SK-N-MC (cell line): ENCODE data around the gene WAC.

Experiments
- DNase-seq: peaks from one replicate; pipeline ENCODE4 v3.0.0-alpha.2; 2011; ENCODE audit warnings: low read depth, low spot score
- H3K27ac ChIP-seq: fragments of 200-600 bp; sonication (generic); 2 replicates; pipeline ENCODE4 v1.5.1; 2016; ENCODE audit warnings: mixed run types
- H3K36me3 ChIP-seq: fragments of 200-600 bp; sonication (generic); 2 replicates; pipeline ENCODE4 v1.6.1; 2017; ENCODE audit warnings: antibody characterized with exemption, low read length, mixed read lengths; ENCODE audit not compliant: insufficient read depth
- H3K4me3 ChIP-seq: fragments of 200-600 bp; sonication (generic); 2 replicates; pipeline ENCODE4 v1.5.1; 2016
- H3K9ac ChIP-seq: fragments of 200-600 bp; sonication (generic); 2 replicates; pipeline ENCODE4 v1.8.0; 2017; ENCODE audit warnings: mixed run types, mixed read lengths; ENCODE audit not compliant: insufficient read length
- H3K9me3 ChIP-seq: fragments of 200-600 bp; sonication (generic); 2 replicates; pipeline ENCODE4 v1.6.1; 2017; ENCODE audit warnings: low read depth, mild to moderate bottlenecking, antibody characterized with exemption, low read length, moderate library complexity, mixed read lengths
- EZH2 ChIP-seq: fragments of 200-600 bp; sonication (generic); IDR thresholded peaks from one replicate; pipeline ENCODE4 v1.6.1; 2017; ENCODE audit warnings: antibody characterized with exemption
- FOXP2 ChIP-seq: optimal IDR thresholded peaks from 2 replicates; pipeline ENCODE3; 2011; ENCODE audit warnings: mild to moderate bottlenecking, moderate library complexity; ENCODE audit not compliant: insufficient read depth; ENCODE audit errors: extremely low read length, control extremely low read depth
- POLR2AphosphoS5 ChIP-seq: IDR thresholded peaks from 2 replicates; pipeline ENCODE4 v1.6.1; 2012; ENCODE audit warnings: mild to moderate bottlenecking, low read depth, low read length, borderline replicate concordance

Gene WAC

DNA sequence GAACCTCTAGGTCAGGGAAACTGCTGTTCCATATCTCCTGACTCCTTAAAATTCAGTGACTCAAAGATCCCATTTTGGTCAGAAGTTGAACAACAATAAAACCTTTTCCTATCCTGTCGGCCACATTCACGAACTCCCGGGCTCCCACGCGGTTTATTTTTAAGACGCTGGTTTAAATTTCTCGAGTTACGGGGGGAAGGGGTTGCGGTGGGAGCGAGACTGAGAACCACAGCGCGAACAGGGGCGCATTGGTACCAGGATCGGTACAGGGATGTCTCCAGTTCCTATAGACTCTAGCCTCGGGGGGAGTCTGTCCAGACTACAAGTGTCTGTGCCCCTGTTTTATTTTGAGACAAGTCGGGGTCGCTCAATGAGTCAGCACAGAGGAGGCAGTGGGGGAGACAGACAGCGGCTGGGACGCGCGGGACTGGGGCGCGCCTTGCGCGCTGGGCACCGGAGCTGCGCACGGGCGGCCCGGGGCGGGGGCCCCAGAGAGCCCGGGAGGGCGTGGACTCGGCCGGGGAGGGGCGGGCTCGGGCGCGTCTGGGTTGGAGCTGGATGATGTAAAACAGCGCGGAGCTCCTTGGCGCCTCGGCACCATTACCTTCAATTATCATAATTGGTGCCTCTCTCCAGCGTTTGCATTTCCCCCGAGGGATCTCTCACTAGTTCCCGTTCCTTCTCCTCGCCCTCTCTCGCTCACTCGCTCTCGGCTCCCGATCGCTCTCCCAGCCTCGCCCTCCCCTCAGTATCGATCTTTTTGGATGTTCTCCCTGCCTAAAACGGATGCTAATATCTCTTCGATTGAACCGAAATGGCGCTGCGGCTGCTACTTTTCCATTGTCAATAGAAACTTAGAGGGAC is 135.7 kb downstream of the WAC start:
- H3K36me3 ChIP-seq: no peaks in the 10 kb centered on the region
- H3K9me3 ChIP-seq: no peaks in the 10 kb centered on the region
- DNase-seq: no peak
- no peak overlapping the region for H3K27ac ChIP-seq
- H3K4me3 ChIP-seq: peak overlapping the region; percentile 72
- TF ChIP-seq POLR2AphosphoS5 (no peak), EZH2 (no peak), FOXP2 (no peak)
- peak overlapping the region; percentile 51 for H3K9ac ChIP-seq

DNA sequence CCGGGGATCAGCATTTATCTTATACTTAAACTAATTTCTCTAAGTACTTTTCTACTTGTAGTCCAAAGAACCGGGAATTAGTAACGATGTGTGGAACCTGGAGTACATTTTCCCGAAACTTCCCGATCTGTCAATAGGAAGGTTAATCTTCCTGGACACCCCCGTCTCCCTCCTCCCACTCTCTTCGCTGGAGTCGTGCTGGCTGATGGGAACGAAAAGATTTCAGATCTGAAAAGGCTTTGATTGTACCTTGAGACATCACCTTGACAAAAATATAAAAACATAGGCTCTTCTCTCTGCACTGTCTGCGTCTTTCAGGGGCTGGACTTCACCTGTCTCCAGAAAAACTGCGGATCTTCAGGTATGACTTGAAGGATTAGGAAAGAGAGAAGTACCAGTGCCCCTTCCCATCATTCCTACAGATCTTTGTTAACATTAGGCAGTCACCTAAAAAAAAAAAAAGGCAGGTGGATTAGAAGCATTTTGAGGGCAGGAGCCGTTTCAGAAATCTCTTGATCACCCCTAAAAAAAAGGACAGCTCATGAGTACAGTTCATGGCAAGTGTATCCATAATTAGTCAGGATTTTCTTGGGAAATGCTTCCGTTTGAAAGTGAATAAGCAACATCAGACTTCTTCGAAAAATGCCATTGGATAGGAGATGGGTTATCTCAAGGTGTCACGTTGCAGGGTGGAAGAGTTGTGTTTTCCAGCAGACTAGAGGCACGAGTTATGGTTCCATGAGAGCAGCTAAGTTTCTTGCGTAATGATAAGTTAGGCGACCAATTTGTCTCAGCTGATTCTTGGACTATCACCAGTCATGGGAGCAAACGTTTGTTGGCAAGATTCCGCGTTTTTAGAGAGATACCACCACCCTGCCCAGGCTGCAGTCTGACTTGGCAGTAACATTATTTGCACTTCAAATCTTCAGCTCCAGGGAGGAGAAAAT is 136.6 kb downstream of the WAC start:
- H3K36me3 ChIP-seq: no peaks in the 10 kb centered on the region
- no peaks in the 10 kb centered on the region for H3K9me3 ChIP-seq
- H3K27ac ChIP-seq: no peak overlapping the region
- H3K9ac ChIP-seq: no peak overlapping the region
- DNase-seq: no peak
- TF ChIP-seq POLR2AphosphoS5 (no peak), FOXP2 (no peak), EZH2 (no peak)
- peak overlapping the region; percentile 72 for H3K4me3 ChIP-seq
